GM21526 (cell line): Measurements from ENCODE around the gene PLK2.
A peak's percentile ranks its signal among the peaks of the same experiment; 100 is the strongest.

Experiments used
- ATAC-seq: cut with Tn5 transposase; IDR thresholded peaks from one replicate; pipeline ENCODE4 v1.9.1; 2021; ENCODE audit warnings: moderate library complexity; ENCODE audit not compliant: unreplicated experiment, low FRiP score

PLK2 gene

GRCh38 chr5:58481066-58481676 lies 21.3 kb upstream of the PLK2 start:
- ATAC-seq: no peak

- ATAC-seq: no peak
Measured at GRCh38 chr5:58477760-58478376, 18.0 kb upstream of the PLK2 start.

- no peak for ATAC-seq
Measured at GRCh38 chr5:58475404-58475803, 15.5 kb upstream of the PLK2 start.

- no peak for ATAC-seq
Measured at GRCh38 chr5:58469896-58470295, 10.0 kb upstream of the PLK2 start.

- peak; percentile 99 for ATAC-seq
Measured at GRCh38 chr5:58466939-58467338, 7.1 kb upstream of the PLK2 start.

GRCh38 chr5:58462623-58463230 lies 2.8 kb upstream of the PLK2 start:
- ATAC-seq: no peak

- ATAC-seq: no peak
Measured at GRCh38 chr5:58462154-58462553, 2.3 kb upstream of the PLK2 start.

GRCh38 chr5:58460732-58461286 lies 923 bp upstream of the PLK2 start:
- ATAC-seq: peak; percentile 81

GRCh38 chr5:58459146-58460001 lies 512 bp downstream of the PLK2 start:
- ATAC-seq: no peak

GRCh38 chr5:58458743-58459145 lies 1.1 kb downstream of the PLK2 start:
- ATAC-seq: no peak

- ATAC-seq: no peak
Measured at GRCh38 chr5:58458141-58458742, 1.6 kb downstream of the PLK2 start.

- no peak for ATAC-seq
Measured at GRCh38 chr5:58457050-58457449, 2.8 kb downstream of the PLK2 start.

GRCh38 chr5:58456486-58456885 lies 3.4 kb downstream of the PLK2 start:
- no peak for ATAC-seq

- no peak for ATAC-seq
Measured at GRCh38 chr5:58456026-58456425, 3.9 kb downstream of the PLK2 start.

GRCh38 chr5:58455480-58455879 lies 4.4 kb downstream of the PLK2 start:
- no peak for ATAC-seq

GRCh38 chr5:58455066-58455465 lies 4.8 kb downstream of the PLK2 start:
- ATAC-seq: no peak

- no peak for ATAC-seq
Measured at GRCh38 chr5:58454025-58454424, 5.9 kb downstream of the PLK2 start.

GRCh38 chr5:58453306-58453705 lies 6.6 kb downstream of the PLK2 start:
- no peak for ATAC-seq

- no peak for ATAC-seq
Measured at GRCh38 chr5:58452566-58453258, 7.2 kb downstream of the PLK2 start.
